HG03175 (cell line): ENCODE data around the gene RPS27.
"Not testable (repeated sequence)": the region's sequence is repeated elsewhere in the genome, so short reads cannot be mapped to it uniquely, and the experiment has no call there.

Source experiments
- ATAC-seq: cut with Tn5 transposase; IDR thresholded peaks from one replicate; pipeline ENCODE4 v1.9.1; 2021; ENCODE audit warnings: mild to moderate bottlenecking, moderate library complexity; ENCODE audit not compliant: unreplicated experiment

RPS27 gene

DNA sequence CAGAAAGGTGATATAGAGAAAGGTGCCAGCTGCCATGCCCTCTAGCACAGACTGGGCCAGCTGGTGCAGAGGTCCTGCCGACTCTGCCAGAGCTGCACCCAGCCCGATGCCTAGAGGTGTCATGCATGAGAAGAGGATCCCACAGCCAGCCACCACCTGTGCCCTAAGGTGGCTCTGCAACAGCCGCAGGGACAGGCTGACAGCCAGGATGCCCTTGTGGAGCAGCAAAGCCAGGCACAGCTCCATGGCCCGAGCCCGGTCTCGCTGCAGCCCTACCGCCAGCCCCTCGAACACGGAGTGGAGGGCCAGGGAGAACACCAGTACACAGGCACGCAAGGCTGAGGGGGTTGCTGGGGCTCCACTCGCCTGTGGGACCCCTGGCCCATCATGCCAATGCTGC is 30.4 kb upstream of the RPS27 start:
- ATAC-seq = no peak

DNA sequence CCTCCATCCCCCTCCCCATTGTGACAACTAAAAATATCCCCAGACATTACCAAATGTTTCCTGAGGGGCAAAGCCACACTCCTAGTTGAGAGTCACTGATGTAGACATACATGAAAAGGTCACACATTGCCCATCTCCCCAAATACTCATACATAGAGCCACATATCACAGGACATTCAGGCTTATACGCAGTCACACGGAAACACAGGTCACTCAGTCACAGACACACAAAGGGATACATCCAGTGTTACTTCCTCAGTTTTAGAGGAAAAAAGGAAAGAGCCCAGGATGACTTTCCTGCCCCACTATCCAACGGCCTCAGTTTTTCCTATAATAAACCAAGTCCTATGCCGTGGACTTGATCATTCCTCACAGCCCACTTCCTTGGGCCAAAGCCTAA is 29.1 kb upstream of the RPS27 start:
- no peak for ATAC-seq

DNA sequence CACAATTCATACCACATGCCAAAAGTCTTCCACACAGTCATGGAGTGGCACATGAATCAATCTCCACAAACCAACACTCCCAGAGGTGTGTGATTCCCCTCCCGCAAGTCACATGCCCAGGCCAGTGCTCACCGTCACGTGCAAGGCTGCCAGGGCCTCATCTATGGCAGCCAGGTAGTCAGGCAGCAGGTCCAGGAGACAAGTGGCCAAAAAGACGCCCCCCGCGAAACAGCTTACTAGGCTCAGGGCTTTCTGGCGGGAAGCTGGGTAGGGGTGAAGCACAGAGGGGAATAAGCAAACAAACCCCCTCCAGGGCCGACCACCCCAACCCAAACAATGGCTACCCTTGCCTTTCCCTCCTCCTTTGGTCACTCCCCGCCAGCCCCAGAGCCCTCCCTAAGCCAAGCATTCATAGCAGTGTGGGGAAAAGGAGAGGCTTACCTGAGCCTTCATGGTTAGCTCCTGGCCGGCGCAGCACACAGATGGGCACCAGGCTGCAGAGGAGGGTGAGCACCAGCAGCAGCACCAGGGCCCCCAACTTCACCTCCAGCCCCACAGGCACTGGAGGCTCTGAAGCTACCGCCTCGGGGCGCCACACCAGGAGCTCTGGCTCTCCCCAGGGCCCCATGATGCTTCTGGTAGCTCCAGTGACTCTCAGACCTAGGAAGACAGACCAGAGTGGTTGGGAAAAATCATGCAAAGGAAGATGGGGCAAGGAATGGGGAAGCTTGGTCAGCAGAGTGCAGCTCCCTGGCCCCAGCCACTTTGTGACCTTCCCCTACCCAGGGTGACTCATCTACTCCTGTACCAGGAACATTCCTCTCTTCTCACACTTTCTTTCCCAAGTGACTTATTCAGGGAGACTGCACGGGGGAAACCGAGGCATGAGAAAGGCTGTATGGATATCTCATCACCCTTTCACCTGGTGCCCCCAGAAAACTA is 28.2 kb upstream of the RPS27 start:
- ATAC-seq = no peak

DNA sequence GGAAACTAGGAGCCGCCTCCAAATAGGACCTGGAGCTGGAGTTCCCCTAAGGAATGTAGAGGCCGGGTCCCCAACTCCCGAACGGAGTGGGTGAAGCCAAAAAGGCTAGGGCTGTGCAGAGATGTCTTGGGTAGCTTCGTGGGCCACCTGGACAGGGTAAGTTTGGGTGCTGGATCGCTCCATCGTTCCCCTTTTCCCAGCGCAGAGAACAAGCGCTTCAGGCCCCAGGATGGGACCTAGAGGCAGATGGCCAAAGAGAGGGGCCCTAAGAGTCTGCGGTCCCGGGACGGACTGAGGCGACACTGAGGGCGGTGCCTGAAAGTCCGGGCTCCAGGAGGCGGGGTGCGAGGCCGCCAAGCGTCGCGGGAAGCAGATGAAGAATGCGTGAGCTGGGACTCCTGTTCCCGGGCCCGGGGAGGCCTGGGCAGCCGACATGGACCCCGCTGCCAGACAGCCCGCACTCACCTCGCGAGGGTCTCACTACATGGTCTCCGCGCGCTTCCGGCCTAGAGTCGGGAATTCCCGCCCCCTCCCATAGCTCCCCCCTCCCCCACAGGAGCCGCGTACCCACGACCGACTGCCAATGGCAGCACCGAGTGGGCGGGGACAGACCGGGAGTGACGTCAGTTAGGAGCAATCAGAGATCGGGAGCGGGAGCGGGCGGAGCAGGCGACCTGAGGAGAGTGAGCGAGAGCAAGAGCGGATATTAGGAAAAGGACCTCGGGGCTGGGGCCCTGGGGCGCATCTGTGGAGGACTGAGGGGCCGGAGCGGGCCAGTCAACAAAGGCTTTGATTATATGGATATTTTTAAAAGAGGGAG is 27.3 kb upstream of the RPS27 start, which contains the start of gene SLC39A1:
SLC39A1 (minus strand) TSS at position 508 of the 820 bp plus-strand sequence. CDS start 822 bp downstream, outside the sequence.
- ATAC-seq = peak; percentile 53

DNA sequence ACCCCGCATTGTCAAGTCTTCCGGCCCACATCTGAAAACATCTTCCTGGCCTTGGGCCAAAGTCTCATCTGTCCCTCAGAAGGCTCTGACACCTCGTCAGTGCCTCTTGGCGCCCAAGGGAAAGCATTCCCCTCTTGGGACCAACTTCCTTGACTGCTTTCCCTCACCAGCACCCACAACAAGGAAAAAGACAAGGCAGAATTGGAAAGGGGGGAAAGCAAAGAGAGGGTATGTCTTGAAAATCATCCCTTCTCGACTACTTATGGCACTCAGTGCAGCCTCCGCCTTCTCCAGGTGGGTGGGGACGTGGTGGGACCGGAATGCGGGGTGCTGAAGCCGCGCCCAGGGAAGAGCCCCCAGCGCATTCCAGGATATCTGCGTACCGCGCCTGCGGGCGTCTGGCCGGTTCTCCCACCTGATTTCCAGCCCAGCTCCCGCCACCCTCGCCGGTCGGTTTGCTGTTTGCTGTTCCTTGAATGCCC is 26.7 kb upstream of the RPS27 start:
- no peak for ATAC-seq

DNA sequence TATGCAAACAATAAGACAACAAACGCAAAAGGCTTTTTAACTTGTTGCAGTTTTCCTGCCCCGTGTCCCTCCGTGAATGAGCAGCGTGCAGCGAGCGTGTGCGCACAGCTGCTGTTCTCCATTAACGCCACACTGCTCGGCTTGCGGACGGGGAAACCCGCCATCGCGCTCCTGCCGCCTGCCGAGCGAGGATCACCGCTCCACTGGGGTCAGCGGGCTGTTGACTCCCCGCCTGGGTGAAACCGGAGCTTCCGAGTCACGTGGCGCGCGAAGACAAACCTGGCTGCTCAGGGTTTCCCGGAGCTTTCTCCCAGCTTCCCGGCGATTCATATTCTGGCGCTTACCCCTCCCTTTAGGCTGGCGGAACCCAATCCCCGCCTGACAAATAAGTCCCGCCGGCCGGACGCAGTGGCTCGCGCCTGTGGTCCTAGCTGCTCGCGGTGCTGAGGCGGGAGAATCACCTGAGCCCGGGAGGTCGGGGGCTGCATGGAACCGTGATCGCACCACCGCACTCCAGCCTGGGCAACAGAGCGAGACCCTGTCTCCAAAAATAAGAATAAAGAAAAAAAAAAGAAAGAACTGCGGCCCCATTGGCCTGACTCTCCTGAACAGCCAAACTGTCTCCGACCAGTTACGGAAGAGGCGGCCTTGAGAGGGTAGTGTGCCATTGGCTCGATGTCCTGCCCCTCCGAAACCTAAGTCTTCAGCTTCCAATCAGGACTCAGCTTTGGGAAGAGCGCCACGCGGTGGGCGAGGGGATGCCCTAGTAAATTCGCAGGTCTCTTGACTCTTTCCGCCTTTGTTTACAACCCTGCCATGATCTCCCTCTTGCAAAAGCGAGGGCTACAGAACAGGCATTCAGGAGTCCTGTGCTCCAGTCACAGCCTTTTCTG is 23.2 kb upstream of the RPS27 start, which contains the start of gene CREB3L4:
CREB3L4 (plus strand) TSS at position 796 of the 893 bp plus-strand sequence. CDS start 624 bp downstream, outside the sequence.
- peak; percentile 76 for ATAC-seq

DNA sequence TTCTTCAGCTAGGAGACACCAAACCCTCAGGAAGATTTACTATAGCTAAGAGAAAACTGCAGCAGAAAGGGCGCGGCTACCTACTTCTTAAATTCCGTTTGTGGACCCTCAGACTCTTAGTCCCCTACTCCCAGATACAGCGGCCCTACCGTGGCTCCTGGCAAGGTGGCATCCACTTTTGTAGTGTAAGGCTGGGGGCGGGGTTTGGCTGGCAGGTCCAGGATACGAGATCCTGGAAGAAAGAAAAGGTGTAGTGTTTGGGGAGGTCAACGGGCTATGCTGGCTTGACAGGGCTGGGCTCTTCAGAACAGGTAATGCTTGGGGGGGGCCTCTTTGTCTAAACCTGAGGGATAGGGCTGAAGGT is 22.6 kb upstream of the RPS27 start:
- no peak for ATAC-seq

DNA sequence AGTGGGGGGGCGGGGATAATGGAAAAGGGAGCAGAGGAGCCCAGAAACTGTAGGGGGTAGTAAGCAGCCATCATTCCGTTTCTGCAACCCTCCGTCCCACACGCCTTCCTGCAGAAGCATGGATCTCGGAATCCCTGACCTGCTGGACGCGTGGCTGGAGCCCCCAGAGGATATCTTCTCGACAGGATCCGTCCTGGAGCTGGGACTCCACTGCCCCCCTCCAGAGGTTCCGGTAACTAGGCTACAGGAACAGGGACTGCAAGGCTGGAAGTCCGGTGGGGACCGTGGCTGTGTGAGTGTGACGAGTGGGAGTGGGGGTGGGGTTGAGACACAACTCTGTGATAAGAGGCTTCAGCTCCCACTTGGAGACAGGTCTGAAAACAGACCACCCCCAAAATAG is 22.2 kb upstream of the RPS27 start:
- ATAC-seq = no peak

DNA sequence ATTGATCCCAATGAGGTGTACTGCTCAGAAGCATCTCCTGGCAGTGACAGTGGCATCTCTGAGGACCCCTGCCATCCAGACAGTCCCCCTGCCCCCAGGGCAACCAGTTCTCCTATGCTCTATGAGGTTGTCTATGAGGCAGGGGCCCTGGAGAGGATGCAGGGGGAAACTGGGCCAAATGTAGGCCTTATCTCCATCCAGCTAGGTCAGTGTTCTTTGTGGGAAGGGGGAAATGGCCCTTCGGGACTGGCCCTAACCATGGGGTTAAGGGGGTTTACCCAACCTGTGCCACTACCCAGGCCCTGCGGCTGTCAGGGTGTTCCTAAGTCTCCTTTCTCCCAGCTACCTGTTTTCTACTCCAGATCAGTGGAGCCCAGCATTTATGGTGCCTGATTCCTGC is 21.6 kb upstream of the RPS27 start:
- no peak for ATAC-seq

DNA sequence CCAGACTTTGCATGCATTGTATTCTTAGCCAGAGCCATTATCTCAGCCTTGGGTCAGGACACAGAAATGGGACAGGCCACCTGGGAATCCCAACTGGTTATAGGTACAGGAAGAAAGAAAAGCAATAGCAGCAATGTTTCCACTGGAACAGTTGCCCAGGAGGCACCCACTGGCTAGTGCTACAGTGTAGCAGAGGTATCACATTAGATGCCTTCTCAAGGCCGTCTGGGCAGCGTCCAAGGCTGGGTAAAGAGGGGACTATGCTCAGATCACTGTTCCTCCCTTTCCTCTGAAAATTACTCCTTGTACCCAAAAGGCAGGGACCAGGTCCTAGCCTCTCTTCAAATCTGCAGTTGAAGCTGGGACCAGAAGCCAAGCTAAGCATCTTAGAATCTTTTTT is 20.2 kb upstream of the RPS27 start:
- no peak for ATAC-seq

DNA sequence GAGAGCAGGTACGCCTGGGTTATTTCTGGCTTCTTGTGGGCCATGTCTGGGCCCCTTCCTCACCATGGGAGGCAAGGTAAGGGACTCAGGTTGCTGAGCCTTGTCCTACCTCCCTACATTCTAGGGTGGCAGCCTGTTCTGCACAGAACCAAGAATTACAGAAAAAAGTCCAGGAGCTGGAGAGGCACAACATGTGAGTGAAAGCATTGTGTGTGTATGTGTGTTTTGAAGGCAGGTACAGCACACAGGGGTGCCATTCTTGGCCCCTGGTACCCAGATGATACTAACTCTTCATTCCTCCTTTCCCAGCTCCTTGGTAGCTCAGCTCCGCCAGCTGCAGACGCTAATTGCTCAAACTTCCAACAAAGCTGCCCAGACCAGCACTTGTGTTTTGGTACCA is 17.5 kb upstream of the RPS27 start:
- no peak for ATAC-seq

DNA sequence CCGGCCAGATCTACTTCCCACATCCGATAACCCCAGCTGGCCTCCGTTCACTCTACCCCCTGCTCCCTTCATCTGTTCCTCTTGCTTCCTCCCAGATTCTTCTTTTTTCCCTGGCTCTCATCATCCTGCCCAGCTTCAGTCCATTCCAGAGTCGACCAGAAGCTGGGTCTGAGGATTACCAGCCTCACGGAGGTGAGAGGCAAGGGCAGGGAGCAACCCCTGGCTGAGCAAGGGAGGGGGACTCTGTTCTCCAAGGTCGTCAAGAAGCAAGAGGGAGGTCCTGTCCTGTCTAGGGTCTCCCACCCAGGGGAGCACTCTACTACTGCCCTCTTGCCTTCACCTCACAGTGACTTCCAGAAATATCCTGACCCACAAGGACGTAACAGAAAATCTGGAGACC is 17.0 kb upstream of the RPS27 start:
- no peak for ATAC-seq

DNA sequence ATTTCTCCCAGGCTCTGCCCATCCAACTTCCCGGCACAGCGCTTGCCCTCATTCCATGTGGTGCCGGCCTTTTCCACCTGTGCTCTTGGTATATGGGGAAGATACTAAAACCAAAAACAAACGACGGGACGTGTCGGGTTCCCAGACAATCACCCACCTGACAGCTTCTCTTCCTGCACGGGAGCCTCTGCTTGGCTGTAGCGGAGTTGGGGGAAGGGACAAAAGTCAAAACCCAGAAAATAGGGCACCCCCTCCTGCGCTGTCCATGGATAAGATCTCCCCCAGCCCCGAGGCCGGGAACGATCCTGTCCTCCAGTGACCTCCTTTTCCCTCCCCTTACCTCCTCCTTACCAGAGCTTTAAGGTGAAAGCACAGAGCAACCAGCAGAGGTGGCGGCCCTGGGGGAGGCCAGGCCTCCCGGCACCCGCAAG is 13.7 kb upstream of the RPS27 start:
- no peak for ATAC-seq

DNA sequence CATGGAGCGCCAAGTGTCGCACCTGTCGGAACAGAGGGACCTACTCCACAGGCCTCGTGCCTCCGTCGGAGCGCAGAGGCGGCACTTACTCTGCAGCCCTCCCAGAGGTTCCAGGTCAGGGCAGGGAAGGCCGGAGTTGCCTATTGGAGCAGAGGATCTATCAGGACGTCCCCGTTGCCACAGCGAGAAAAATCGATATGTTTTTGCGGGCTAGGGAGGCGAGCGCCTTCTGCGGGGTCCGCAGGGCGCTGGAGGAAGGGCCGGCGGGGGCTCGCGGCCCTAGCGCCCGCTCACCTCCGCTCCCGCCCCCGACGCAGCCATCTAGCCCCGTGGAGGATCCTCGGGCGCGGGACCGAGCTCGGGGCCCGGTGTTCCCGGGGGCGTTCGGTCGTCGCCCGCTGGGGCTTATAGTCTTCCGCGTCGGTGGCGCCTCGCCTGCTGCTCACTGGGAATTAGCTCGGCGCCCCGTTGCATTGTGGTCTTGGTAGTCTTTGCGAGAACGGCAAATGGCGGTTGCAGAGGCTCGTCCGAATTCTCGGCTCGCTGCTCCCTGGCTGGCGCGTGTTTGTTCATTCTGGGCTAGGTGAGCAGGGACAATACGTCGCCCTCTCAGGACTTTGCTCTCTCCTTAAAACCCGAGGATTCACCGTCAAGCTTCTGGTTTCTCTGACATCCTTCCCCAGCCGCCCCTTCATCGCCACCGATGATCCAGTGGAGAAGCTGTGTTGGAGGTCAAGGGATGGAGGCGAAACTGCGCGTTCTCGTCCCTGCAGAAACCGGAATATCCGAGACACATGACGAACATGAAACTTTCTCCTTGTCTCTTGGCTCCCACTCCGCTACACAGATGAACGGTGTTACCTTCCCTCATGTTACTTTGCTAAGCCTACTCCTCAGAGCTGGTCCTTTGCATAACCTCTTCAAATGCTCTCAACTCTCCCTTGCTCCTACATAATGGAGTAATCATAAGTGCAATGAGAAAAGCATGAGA is 13.0 kb upstream of the RPS27 start, which contains the start of gene JTB:
JTB (minus strand) TSS at position 425 of the 991 bp plus-strand sequence; CDS start at position 3, 422 bp downstream.
- peak; percentile 87 for ATAC-seq

DNA sequence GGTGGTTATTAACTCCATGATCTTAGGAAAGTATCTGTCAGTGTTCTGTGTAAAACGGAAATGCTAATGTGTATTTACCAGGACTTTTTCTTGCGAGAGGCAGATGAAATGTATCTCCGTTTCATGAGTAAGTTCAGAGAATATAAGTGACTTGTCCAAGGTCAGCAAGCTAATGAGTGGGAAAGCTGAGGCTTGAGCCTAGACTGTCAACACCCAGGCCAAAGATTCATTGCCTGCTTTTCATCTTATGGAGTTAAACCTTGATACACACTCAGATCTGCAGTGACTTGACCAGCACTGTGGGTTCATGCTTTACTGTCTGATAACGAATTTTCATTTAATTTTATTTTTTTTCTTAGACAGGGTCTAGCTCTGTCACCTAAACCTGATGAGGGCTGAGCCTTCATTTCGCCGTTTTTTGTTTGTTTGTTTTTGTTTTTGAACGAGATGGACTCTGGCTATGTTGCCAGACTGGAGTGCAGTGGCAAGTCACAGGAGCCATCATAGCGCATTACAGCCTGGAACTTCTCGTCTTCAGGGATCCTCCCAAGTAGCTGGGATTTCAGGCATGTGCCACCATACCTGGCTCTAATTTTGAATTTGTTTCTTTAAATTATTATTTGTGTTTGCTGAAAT is 12.2 kb upstream of the RPS27 start:
- no peak for ATAC-seq

DNA sequence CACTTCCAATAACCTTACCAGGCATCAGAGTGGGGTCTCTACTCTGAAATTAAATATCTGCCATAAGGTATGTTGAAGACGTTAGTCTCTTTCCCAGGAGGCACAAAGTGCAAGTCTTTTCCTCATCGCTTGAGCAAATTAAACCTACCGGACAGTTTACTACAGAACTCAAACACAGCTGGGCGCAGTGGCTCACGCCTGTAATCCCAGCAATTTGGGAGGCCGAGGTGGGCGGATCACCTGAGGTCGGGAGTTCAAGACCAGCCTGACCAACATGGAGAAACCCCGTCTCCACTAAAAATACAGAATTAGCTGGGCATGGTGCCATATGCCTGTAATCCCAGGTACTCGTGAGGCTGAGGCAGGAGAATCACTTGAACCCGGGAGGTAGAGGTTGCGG is 11.5 kb upstream of the RPS27 start:
- not testable (repeated sequence) for ATAC-seq

DNA sequence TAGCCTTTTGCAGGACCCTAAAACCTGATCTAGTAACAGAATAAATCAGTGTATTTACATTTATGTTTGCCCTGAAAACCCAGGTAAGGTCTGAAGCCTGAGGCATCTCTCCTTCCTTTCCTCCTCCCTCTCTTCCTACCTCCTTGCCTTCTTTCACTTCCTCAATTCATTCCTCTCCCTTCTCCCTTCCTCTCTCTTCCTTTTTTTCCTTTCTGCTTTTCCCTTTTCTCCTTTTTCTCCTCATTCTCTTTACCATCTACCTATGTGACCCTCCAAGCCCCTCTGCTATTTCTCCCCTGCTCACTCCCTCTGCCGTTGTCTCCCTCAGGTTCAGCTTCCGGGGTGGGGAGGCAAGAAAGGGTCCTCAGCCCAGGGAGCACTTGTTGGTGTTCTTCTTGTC is 8.8 kb upstream of the RPS27 start:
- ATAC-seq = not testable (repeated sequence)

DNA sequence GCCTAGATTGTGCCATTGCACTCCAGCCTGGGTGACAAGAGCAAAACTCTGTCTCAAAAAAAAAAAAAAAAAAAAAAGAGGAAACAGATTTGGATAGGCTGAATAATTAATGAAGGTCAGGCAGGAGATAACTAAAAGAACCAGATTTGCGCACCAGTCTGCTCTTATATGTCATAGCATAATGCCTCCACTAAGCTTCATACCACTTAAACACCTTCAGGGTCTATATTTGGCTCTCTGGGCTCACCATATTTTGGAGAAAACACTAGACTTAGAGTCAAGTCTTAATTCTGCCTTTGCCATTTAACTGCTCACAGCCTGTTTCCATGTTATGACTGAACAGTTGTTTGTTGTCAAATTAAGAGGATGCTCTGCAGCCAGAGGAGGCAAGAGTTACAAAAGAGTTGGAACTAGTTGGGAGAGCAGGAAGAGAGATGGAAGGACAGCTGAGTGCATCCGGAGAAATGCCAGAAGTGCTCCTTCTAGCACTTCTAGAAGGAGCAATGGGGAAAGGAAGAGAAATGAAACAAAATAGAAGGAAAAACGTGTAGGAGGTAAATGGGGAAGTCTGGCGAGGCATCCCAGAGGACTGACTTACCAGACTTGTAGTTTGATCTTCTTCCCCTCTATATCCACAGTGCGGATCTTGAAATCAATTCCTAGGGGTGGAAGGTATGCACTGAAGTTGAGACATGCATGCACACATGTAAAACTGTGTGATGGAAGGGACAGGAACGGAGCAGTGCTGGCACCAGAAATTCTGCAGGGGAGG is 6.3 kb upstream of the RPS27 start:
- no peak for ATAC-seq
